ENCODE results near the gene FUT9.

Gene FUT9

GRCh38 chr6:96015518-96016333 is at the start of gene FUT9:
Gene FUT9, plus strand, starts transcription at chr6:96015974. Its CDS starts 187,182 bp downstream, at chr6:96203156.
- DNase-seq (ENCODE audit: low spot score) = no peak

- DNase-seq (ENCODE audit: low spot score) = no peak
Measured at GRCh38 chr6:95967594-95967993, 48.2 kb upstream of the FUT9 start.

- no peak for DNase-seq (ENCODE audit: low spot score)
Measured at GRCh38 chr6:95973976-95974375, 41.8 kb upstream of the FUT9 start.

GRCh38 chr6:95978230-95978629 is 37.5 kb upstream of the FUT9 start:
- DNase-seq (ENCODE audit: low spot score) = no peak

- no peak for DNase-seq (ENCODE audit: low spot score)
Measured at GRCh38 chr6:95991906-95992305, 23.9 kb upstream of the FUT9 start.

- no peak for DNase-seq (ENCODE audit: low spot score)
Measured at GRCh38 chr6:95994151-95994550, 21.6 kb upstream of the FUT9 start.

- DNase-seq (ENCODE audit: low spot score) = no peak
Measured at GRCh38 chr6:95998133-95998532, 17.6 kb upstream of the FUT9 start.

GRCh38 chr6:96001891-96002575 is 13.7 kb upstream of the FUT9 start:
- no peak for DNase-seq (ENCODE audit: low spot score)

- DNase-seq (ENCODE audit: low spot score) = no peak
Measured at GRCh38 chr6:96002576-96002910, 13.2 kb upstream of the FUT9 start.

GRCh38 chr6:96002912-96003311 is 12.9 kb upstream of the FUT9 start:
- no peak for DNase-seq (ENCODE audit: low spot score)

GRCh38 chr6:96007663-96008062 is 8.1 kb upstream of the FUT9 start:
- DNase-seq (ENCODE audit: low spot score) = no peak

GRCh38 chr6:96013531-96013930 is 2.2 kb upstream of the FUT9 start:
- DNase-seq (ENCODE audit: low spot score) = no peak

- DNase-seq (ENCODE audit: low spot score) = no peak
Measured at GRCh38 chr6:96014846-96015517, 792 bp upstream of the FUT9 start.

GRCh38 chr6:96016334-96017069 is 728 bp downstream of the FUT9 start:
- DNase-seq (ENCODE audit: low spot score) = no peak

GRCh38 chr6:96017070-96017359 is 1.2 kb downstream of the FUT9 start:
- DNase-seq (ENCODE audit: low spot score) = no peak

GRCh38 chr6:96022225-96022624 is 6.5 kb downstream of the FUT9 start:
- no peak for DNase-seq (ENCODE audit: low spot score)

- no peak for DNase-seq (ENCODE audit: low spot score)
Measured at GRCh38 chr6:96032661-96033060, 16.9 kb downstream of the FUT9 start.

GRCh38 chr6:96051555-96051954 is 35.8 kb downstream of the FUT9 start:
- DNase-seq (ENCODE audit: low spot score) = no peak

GRCh38 chr6:96058082-96058481 is 42.3 kb downstream of the FUT9 start:
- no peak for DNase-seq (ENCODE audit: low spot score)

- DNase-seq (ENCODE audit: low spot score) = no peak
Measured at GRCh38 chr6:96059586-96059985, 43.8 kb downstream of the FUT9 start.

GRCh38 chr6:96060249-96060648 is 44.5 kb downstream of the FUT9 start:
- no peak for DNase-seq (ENCODE audit: low spot score)

- DNase-seq (ENCODE audit: low spot score) = no peak
Measured at GRCh38 chr6:96065213-96065612, 49.4 kb downstream of the FUT9 start.

- no peak for DNase-seq (ENCODE audit: low spot score)
Measured at GRCh38 chr6:96066376-96066775, 50.6 kb downstream of the FUT9 start.

Measured in HuH-7.5 (cell line).